NCI-H446 treated with DMSO at 0.1 percent for 48 hours (cell line): Measurements from ENCODE around the gene COL24A1.

ENCODE experiments used
- DNase-seq: peaks from one replicate; lab custom pipeline; 2025; lab: John Stamatoyannopoulos, UW

COL24A1 gene

GRCh38 chr1:85683292-85684025, 473.1 kb downstream of the COL24A1 start:
- no peak for DNase-seq

GRCh38 chr1:85681087-85681486, 475.5 kb downstream of the COL24A1 start:
- DNase-seq = no peak
